Endothelial cell of umbilical vein (primary cell): ENCODE measurements around the gene LPP. TPM values are rescaled to one million over a fixed set of nuclear protein-coding genes. Genes with fewer than 3 reads are reported as not detected.

ENCODE experiments used
- BruUV-seq: library from RNA; stranded (reverse); fragments of 400-500 nt; replicated peaks from 2 replicates; lab custom pipeline; 2021; lab: Mats Ljungman, UMichigan
- CTCF ChIA-PET: fragments of 300-600, 350-600 bp; sonication (Branson Sonifier 250); formaldehyde crosslinking; loops from one replicate; lab custom pipeline; 2021; ENCODE audit warnings: antibody characterized with exemption, inconsistent platforms; lab: Charles Lee
- POLR2A ChIA-PET: fragments of 300-600, 350-600 bp; sonication (Branson Sonifier 250); formaldehyde crosslinking; loops from one replicate; lab custom pipeline; 2021; ENCODE audit warnings: antibody characterized with exemption, inconsistent platforms; lab: Charles Lee
- DNase-seq: peaks from one replicate; pipeline ENCODE4 v3.0.0-alpha.2; 2011; ENCODE audit warnings: low read depth, low spot score
- FAIRE-seq: peaks from 2 replicates; lab custom pipeline; 2011; peaks lifted over from hg19 to GRCh38; lab: Jason Lieb, UNC
- H2AFZ ChIP-seq: 2 replicates; pipeline ENCODE4 v1.6.0; 2012; ENCODE audit warnings: low read depth, low read length, control low read depth, inconsistent platforms
- H3K27ac ChIP-seq: 2 replicates; pipeline ENCODE4 v1.5.1; 2011; ENCODE audit warnings: low read depth, mild to moderate bottlenecking, control low read depth, low read length, moderate library complexity; ENCODE audit not compliant: insufficient read depth
- H3K27me3 ChIP-seq, 2 experiments: 2 replicates each; pipeline versions ENCODE4 v1.6.0 to v1.6.1; 2011; ENCODE audit warnings: low read length in 2 of 2, mixed read lengths in 1 of 2; ENCODE audit not compliant: control insufficient read depth in 2 of 2, insufficient read depth in 2 of 2
- H3K36me3 ChIP-seq, 2 experiments: 2 replicates in 1 of 2; 3 replicates in 1 of 2; pipeline ENCODE4 v1.5.1; 2011; ENCODE audit warnings: low read length in 2 of 2, mild to moderate bottlenecking in 1 of 2, moderate library complexity in 1 of 2; ENCODE audit not compliant: control insufficient read depth in 2 of 2, insufficient read depth in 2 of 2; ENCODE audit errors: extremely low read depth in 1 of 2
- H3K4me1 ChIP-seq: 3 replicates; pipeline ENCODE4 v1.5.1; 2011; ENCODE audit warnings: mild to moderate bottlenecking, low read length; ENCODE audit not compliant: control insufficient read depth, insufficient read depth; ENCODE audit errors: extremely low read depth
- H3K4me2 ChIP-seq: 2 replicates; pipeline ENCODE4 v1.6.1; 2011; ENCODE audit warnings: low read length, control low read depth, mixed read lengths; ENCODE audit not compliant: insufficient read depth
- H3K4me3 ChIP-seq, 3 experiments: fragments of 200-600 bp in 1 of 3; sonication (generic), shearing (Covaris generic) in 1 of 3; replicated peaks in 1 of 3; 2 replicates each; pipeline ENCODE4 v1.5.1; 2011 to 2016; ENCODE audit warnings: control low read depth in 3 of 3, low read length in 3 of 3, mild to moderate bottlenecking in 2 of 3, inconsistent platforms in 1 of 3, low read depth in 1 of 3, moderate library complexity in 1 of 3; ENCODE audit not compliant: insufficient read depth in 1 of 3
- H3K79me2 ChIP-seq: 2 replicates; pipeline ENCODE4 v1.6.0; 2012; ENCODE audit warnings: low read length, inconsistent platforms; ENCODE audit not compliant: control insufficient read depth, insufficient read depth
- H3K9ac ChIP-seq: replicated peaks from 2 replicates; pipeline ENCODE3; 2011; ENCODE audit warnings: low read length, control low read depth; ENCODE audit not compliant: insufficient read depth; ENCODE audit errors: extremely low read depth
- H3K9me1 ChIP-seq: replicated peaks from 3 replicates; pipeline ENCODE4 v1.6.0; 2011; ENCODE audit warnings: mild to moderate bottlenecking, low read length; ENCODE audit not compliant: control insufficient read depth, insufficient read depth; ENCODE audit errors: extremely low read depth
- H3K9me3 ChIP-seq: replicated peaks from 2 replicates; pipeline ENCODE4 v1.5.1; 2012; ENCODE audit warnings: low read length, inconsistent platforms; ENCODE audit not compliant: control insufficient read depth, insufficient read depth
- H4K20me1 ChIP-seq: replicated peaks from 2 replicates; pipeline ENCODE3; 2011; ENCODE audit warnings: mild to moderate bottlenecking, low read length; ENCODE audit not compliant: control insufficient read depth, insufficient read depth; ENCODE audit errors: extremely low read depth
- CTCF ChIP-seq, 2 donors: IDR thresholded peaks; 1 replicate in 1 of 2; 2 replicates in 1 of 2; pipeline ENCODE4 v1.5.1; 2011; ENCODE audit warnings: low read length in 2 of 2, mild to moderate bottlenecking in 2 of 2, moderate library complexity in 2 of 2, control low read depth in 1 of 2, inconsistent platforms in 1 of 2, low read depth in 1 of 2; ENCODE audit not compliant: insufficient read depth in 1 of 2; ENCODE audit errors: extremely low read depth in 1 of 2
- EZH2 ChIP-seq: IDR thresholded peaks from 2 replicates; pipeline ENCODE4 v1.6.1; 2012; ENCODE audit warnings: borderline replicate concordance, low read depth, mild to moderate bottlenecking, moderate library complexity, low read length, inconsistent platforms; ENCODE audit not compliant: severe bottlenecking
- FOS ChIP-seq: IDR thresholded peaks from 2 replicates; pipeline ENCODE4 v1.6.1; 2011; ENCODE audit warnings: mild to moderate bottlenecking, low read length, moderate library complexity, borderline replicate concordance; ENCODE audit not compliant: insufficient read depth
- GATA2 ChIP-seq: IDR thresholded peaks from 2 replicates; pipeline ENCODE4 v1.7.0; 2011; ENCODE audit warnings: low read depth, mild to moderate bottlenecking, moderate library complexity, mixed read lengths, low read length; ENCODE audit not compliant: insufficient read length, insufficient read depth
- JUN ChIP-seq: IDR thresholded peaks from 2 replicates; pipeline ENCODE4 v1.6.1; 2011; ENCODE audit warnings: borderline replicate concordance, low read depth; ENCODE audit not compliant: insufficient read length, insufficient read depth
- MAX ChIP-seq: IDR thresholded peaks from 2 replicates; pipeline ENCODE4 v1.6.1; 2011; ENCODE audit not compliant: insufficient read depth, insufficient read length
- MYC ChIP-seq: IDR thresholded peaks from one replicate; pipeline ENCODE4 v1.6.1; 2011; ENCODE audit warnings: mild to moderate bottlenecking, low read depth, low read length
- POLR2A ChIP-seq: IDR thresholded peaks from 2 replicates; pipeline ENCODE4 v1.6.1; 2012; ENCODE audit warnings: low read depth, mild to moderate bottlenecking, control low read depth, low read length
- POLR2AphosphoS5 ChIP-seq: IDR thresholded peaks from 2 replicates; pipeline ENCODE4 v1.6.1; 2012; ENCODE audit warnings: low read depth, mild to moderate bottlenecking, control low read depth, low read length, moderate library complexity; ENCODE audit not compliant: insufficient read depth
- dilution Hi-C: fragments of 300-500 bp; cut with MboI; formaldehyde crosslinking; loops from one replicate; pipeline ENCODE4 v1.15.0; 2019; ENCODE audit warnings: low sequenced_read_pairs; ENCODE audit not compliant: extremely low pct_ligation_motif_present
- intact Hi-C: fragments of 100-400 bp; cut with micrococcal nuclease; formaldehyde crosslinking; loops from one replicate; pipeline ENCODE4 v1.10.0; 2022
- polyA plus RNA-seq, 4 experiments: library from polyadenylated mRNA; depleted of rRNA in 3 of 4; stranded (reverse) in 3 of 4; unstranded in 1 of 4; fragments of >200 nt; gene quantifications; 2 replicates each; pipeline versions ENCODE4 v1.2.1 to v1.2.3, GENCODE V29; 2011 to 2012; ENCODE audit warnings: missing spikeins in 1 of 4
- total RNA-seq: library from RNA; stranded (reverse); gene quantifications from 2 replicates; pipeline ENCODE4 v1.2.3, GENCODE V29; 2021

The LPP gene
- total and polyA plus RNA-seq, 2 donors (not counting 3 experiments of a cell fraction or from before 2014, with no cell fraction given): 16.9 to 153 TPM

- no peak overlapping the region for H2AFZ ChIP-seq
- H3K9me1 ChIP-seq: no peaks in the 10 kb centered on the region
- H3K27me3 ChIP-seq: no peaks in the 10 kb centered on the region
- H3K9ac ChIP-seq: no peak overlapping the region
- no peaks in the 10 kb centered on the region for H3K79me2 ChIP-seq
- ChIA-PET CTCF (no interaction called here), POLR2A (no interaction called here)
- no peak overlapping the region for H3K4me3 ChIP-seq
- H3K36me3 ChIP-seq: no peaks in the 10 kb centered on the region
- TF ChIP-seq GATA2 (no peak), EZH2 (no peak), JUN (no peak), MAX (no peak), CTCF (IDR thresholded peaks at IDR 0.05; ENCODE audit: extremely low read depth in 1 of 2, insufficient read depth in 1 of 2, low read depth in 1 of 2, low read length in 2 of 2) (no peak), FOS (no peak), POLR2AphosphoS5 (no peak), POLR2A (no peak), MYC (no peak)
- DNase-seq (no peak), FAIRE-seq (no peak)
- BruUV-seq: no TSS peak
- intact Hi-C loops: no loop called here
- no peaks in the 10 kb centered on the region for H3K9me3 ChIP-seq
- peaks cover 4% of the 10 kb centered on the region for H3K4me1 ChIP-seq
- no peak overlapping the region for H3K27ac ChIP-seq
- H4K20me1 ChIP-seq: no peaks in the 10 kb centered on the region
- dilution Hi-C loops: no loop called here
- H3K4me2 ChIP-seq: no peak overlapping the region
Measured at GRCh38 chr3:188147782-188148181, 6.2 kb upstream of the LPP start.
